ENCODE data around the gene ULK4.
"Not testable (repeated sequence)": the region's sequence is repeated elsewhere in the genome, so short reads cannot be mapped to it uniquely, and the experiment has no call there.

The ULK4 gene

GRCh38 chr3:41464858-41465257 is 497.0 kb downstream of the ULK4 start:
- H3K27ac ChIP-seq: no peak overlapping the region
- no peak for TF ChIP-seq CTCF (conservative IDR thresholded peaks at IDR 0.05)

DNA sequence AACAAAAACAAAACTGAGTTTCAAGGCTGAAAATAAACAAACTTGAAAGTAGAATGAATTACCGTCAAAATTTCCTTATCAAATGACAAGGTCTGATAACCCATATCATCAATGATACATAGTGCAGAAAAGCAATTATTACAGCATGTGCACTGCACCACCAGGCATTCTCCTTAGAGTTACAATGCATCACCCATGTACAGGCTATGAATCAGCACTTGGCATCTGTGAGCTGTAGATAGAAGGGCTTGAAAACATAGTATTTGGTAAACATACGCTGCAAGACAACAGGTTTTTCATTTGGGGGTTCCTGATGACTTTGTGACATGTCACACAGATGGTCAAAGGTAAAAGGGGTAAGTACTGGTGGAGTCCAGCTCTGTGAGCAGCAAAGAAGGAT is 497.5 kb downstream of the ULK4 start:
- H3K27ac ChIP-seq: no peak overlapping the region
- no peak for TF ChIP-seq CTCF (conservative IDR thresholded peaks at IDR 0.05)

DNA sequence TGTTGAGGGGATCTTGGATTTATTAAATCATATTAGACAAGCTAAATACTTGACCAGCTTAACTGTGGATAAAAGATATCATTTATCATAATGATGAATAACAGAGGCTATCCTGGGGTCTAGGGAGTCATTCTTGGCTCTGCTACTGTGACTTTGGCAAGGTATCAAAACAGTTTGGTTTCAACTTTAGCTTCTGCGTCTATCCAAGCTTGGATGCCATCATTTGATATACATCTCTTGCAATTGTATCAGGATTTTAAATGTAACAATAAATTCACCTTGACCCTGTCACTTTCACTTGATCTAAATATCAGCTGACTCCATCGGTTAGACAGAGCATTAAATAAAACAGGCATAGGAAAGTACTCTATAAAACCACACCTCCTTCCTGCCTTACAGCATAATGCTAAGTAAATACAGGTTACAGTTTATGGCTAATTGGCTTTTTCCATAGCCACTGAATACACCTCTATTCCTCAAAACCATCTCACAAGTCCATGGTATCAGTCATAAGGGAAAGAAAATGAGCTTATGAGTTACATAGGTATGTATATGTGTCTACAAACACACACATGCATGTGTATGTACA is 499.7 kb downstream of the ULK4 start:
- TF ChIP-seq CTCF (conservative IDR thresholded peaks at IDR 0.05): no peak
- peak overlapping the region; percentile 9; the same call in 1 of the 2 replicates for H3K27ac ChIP-seq

DNA sequence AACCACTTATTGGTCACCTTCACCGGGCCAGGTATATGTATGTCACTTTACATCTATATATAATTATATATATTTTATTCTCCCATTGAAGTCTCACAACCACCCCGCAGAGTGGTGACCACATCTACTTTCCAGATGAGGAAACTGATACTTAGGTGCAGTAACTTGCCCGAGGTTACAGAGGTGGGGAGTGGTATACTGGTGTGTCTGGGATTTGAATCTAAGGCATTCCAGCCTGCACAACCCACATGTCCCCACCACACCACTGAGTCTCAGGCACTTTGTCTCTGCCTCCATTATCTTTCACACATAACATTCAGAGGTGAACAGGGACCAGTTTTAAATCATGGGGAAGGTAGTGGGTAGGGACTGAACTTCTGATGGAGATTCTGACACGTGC is 501.2 kb downstream of the ULK4 start:
- TF ChIP-seq CTCF (conservative IDR thresholded peaks at IDR 0.05): no peak

DNA sequence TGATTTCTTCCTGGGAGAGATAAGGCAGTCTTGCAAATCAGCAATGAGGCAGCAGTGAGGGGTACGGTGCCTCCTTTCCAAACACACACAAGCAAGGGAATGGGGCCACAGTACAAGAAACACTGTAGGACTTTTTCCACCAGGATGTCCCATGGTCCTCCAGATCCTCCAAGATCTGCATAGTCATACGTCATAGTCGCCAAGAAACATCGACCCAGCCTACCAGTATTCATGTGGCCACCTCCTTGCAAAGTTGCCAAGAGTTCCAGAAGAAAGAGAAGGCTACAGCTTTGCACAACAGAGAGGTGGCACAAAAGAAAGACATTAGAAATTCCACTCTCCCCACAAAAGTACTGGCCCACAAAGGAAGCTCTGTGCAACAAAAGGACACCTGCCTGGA is 504.7 kb downstream of the ULK4 start:
- TF ChIP-seq CTCF (conservative IDR thresholded peaks at IDR 0.05): no peak

More for the DNA sequence above, 501.2 kb downstream of the ULK4 start:
- H3K27ac ChIP-seq: no peak overlapping the region

DNA sequence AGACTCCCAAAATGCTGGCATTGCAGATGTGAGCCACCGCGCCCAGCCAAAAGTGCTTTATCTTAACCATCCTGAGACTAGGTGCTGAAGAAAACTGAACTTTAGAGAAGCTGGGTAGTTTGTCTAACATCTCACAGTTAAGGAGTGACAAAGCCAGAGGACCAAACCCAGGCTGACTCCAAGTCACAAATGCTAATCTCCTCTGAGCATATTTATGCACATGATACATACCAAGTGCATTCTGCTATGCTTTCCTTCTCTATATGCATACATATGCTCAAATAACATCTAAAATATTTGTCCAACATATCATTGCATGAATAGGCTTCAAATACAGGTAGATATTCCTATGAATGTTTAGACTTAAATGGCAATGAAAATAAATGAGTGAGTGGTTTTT is 505.7 kb downstream of the ULK4 start:
- no peak overlapping the region for H3K27ac ChIP-seq
- no peak for TF ChIP-seq CTCF (conservative IDR thresholded peaks at IDR 0.05)

More for the DNA sequence above, 504.7 kb downstream of the ULK4 start:
- no peak overlapping the region for H3K27ac ChIP-seq

DNA sequence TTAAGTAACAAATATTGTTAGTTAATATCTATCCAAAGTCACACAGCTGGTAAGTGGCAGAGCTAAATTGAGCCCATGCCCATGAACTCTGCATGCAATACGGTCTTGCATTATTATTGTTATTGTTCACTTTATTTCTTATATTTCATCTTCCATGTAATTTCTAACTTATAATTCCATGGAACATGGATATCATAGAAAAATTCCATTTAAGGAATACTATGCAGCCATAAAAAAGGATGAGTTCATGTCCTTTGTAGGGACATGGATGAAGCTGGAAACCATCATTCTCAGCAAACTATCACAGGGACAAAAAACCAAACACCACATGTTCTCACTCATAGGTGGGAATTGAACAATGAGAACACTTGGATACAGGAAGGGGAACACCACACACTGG is 508.3 kb downstream of the ULK4 start:
- not testable (repeated sequence) for H3K27ac ChIP-seq

GRCh38 chr3:41450416-41451231 is 511.3 kb downstream of the ULK4 start:
- peak; percentile 76 for TF ChIP-seq CTCF (conservative IDR thresholded peaks at IDR 0.05)
- no peak overlapping the region for H3K27ac ChIP-seq

Data from VCaP (cell line).